H9 (cell line): ENCODE data around the gene HMGCLL1. TPM values are rescaled to one million over a fixed set of nuclear protein-coding genes. Genes with fewer than 3 reads are reported as not detected.

ENCODE experiments used
- DNase-seq: peaks from one replicate; pipeline ENCODE4 v3.0.0-alpha.2; 2017
- H2AFZ ChIP-seq: one replicate; pipeline ENCODE4 v1.6.1; 2013; ENCODE audit warnings: mild to moderate bottlenecking, low read length, control low read depth, moderate library complexity
- H2AK5ac ChIP-seq: 2 replicates; pipeline ENCODE4 v1.6.1; 2013; ENCODE audit warnings: low read length, control low read depth, mixed read lengths; ENCODE audit not compliant: insufficient read length
- H2BK120ac ChIP-seq: one replicate; pipeline ENCODE4 v1.6.1; 2013; ENCODE audit warnings: low read depth, mild to moderate bottlenecking, low read length, control low read depth, inconsistent platforms; ENCODE audit not compliant: poor library complexity, severe bottlenecking
- H2BK12ac ChIP-seq: 2 replicates; pipeline ENCODE4 v1.6.1; 2013; ENCODE audit warnings: low read length, control low read depth, mixed read lengths, low read depth; ENCODE audit not compliant: insufficient read length
- H2BK15ac ChIP-seq: 2 replicates; pipeline ENCODE4 v1.6.1; 2013; ENCODE audit warnings: low read depth, low read length, control low read depth
- H2BK20ac ChIP-seq: one replicate; pipeline ENCODE4 v1.6.1; 2013; ENCODE audit warnings: low read depth, mild to moderate bottlenecking, low read length, control low read depth, inconsistent platforms; ENCODE audit not compliant: poor library complexity, severe bottlenecking
- H2BK5ac ChIP-seq: 2 replicates; pipeline ENCODE4 v1.6.1; 2013; ENCODE audit warnings: low read length, control low read depth, mixed read lengths; ENCODE audit not compliant: insufficient read length
- H3K14ac ChIP-seq: 2 replicates; pipeline ENCODE4 v1.6.1; 2013; ENCODE audit warnings: low read length, control low read depth; ENCODE audit not compliant: insufficient read depth
- H3K18ac ChIP-seq: 2 replicates; pipeline ENCODE4 v1.6.1; 2013; ENCODE audit warnings: low read depth, mild to moderate bottlenecking, mixed read lengths, low read length, control low read depth; ENCODE audit not compliant: insufficient read length
- H3K23ac ChIP-seq: 2 replicates; pipeline ENCODE4 v1.6.1; 2013; ENCODE audit warnings: low read length, control low read depth, mixed read lengths, low read depth; ENCODE audit not compliant: insufficient read length
- H3K23me2 ChIP-seq: 2 replicates; pipeline ENCODE4 v1.6.1; 2013; ENCODE audit warnings: low read depth, mild to moderate bottlenecking, mixed read lengths, low read length, control low read depth; ENCODE audit not compliant: insufficient read length, poor library complexity, severe bottlenecking
- H3K27ac ChIP-seq: 2 replicates; pipeline ENCODE4 v1.5.1; 2013; ENCODE audit warnings: low read length, control low read depth, mixed read lengths, low read depth; ENCODE audit not compliant: insufficient read length
- H3K27me3 ChIP-seq: 2 replicates; pipeline ENCODE4 v1.6.1; 2013; ENCODE audit warnings: low read length, control low read depth, inconsistent platforms; ENCODE audit not compliant: insufficient read depth
- H3K4ac ChIP-seq: 2 replicates; pipeline ENCODE4 v1.6.1; 2013; ENCODE audit warnings: low read depth, mild to moderate bottlenecking, control low read depth, inconsistent platforms, low read length, moderate library complexity
- H3K4me1 ChIP-seq: 2 replicates; pipeline ENCODE4 v1.6.1; 2013; ENCODE audit warnings: low read length, control low read depth, inconsistent platforms; ENCODE audit not compliant: insufficient read depth
- H3K4me2 ChIP-seq: 2 replicates; pipeline ENCODE4 v1.6.1; 2013; ENCODE audit warnings: low read length, control low read depth, mixed read lengths; ENCODE audit not compliant: insufficient read length, insufficient read depth
- H3K56ac ChIP-seq: 2 replicates; pipeline ENCODE4 v1.6.1; 2013; ENCODE audit warnings: low read depth, mild to moderate bottlenecking, mixed read lengths, low read length, control low read depth; ENCODE audit not compliant: insufficient read length
- H3K79me1 ChIP-seq: 2 replicates; pipeline ENCODE4 v1.6.1; 2013; ENCODE audit warnings: low read depth, mild to moderate bottlenecking, moderate library complexity, low read length, control low read depth, inconsistent platforms; ENCODE audit not compliant: insufficient read depth, poor library complexity, severe bottlenecking
- H3K79me2 ChIP-seq: 2 replicates; pipeline ENCODE4 v1.6.1; 2013; ENCODE audit warnings: low read length, control low read depth, inconsistent platforms; ENCODE audit not compliant: insufficient read depth
- H3K9ac ChIP-seq: 2 replicates; pipeline ENCODE4 v1.6.1; 2013; ENCODE audit warnings: low read length, control low read depth, mixed read lengths; ENCODE audit not compliant: insufficient read length; ENCODE audit errors: extremely low read depth
- H3K9me3 ChIP-seq: one replicate; pipeline ENCODE4 v1.6.1; 2013; ENCODE audit warnings: low read depth, low read length, inconsistent platforms; ENCODE audit not compliant: control insufficient read depth
- H3T11ph ChIP-seq: one replicate; pipeline ENCODE4 v1.6.1; 2013; ENCODE audit warnings: mild to moderate bottlenecking, low read length, control low read depth, inconsistent platforms
- H4K20me1 ChIP-seq: one replicate; pipeline ENCODE4 v1.6.1; 2013; ENCODE audit not compliant: control insufficient read depth, insufficient read length, insufficient read depth
- H4K5ac ChIP-seq: 2 replicates; pipeline ENCODE4 v1.6.1; 2013; ENCODE audit warnings: low read depth, mild to moderate bottlenecking, mixed read lengths, low read length, control low read depth; ENCODE audit not compliant: insufficient read length
- H4K8ac ChIP-seq: replicated peaks from 2 replicates; pipeline ENCODE4 v1.6.1; 2013; ENCODE audit warnings: low read length, control low read depth, mixed read lengths, low read depth; ENCODE audit not compliant: insufficient read length
- H4K91ac ChIP-seq: 2 replicates; pipeline ENCODE4 v1.6.1; 2013; ENCODE audit warnings: low read depth, mild to moderate bottlenecking, moderate library complexity, mixed read lengths, low read length, control low read depth; ENCODE audit not compliant: insufficient read length
- H3K27ac Mint-ChIP-seq, 3 experiments: 2 replicates in 2 of 3; 3 replicates in 1 of 3; pipeline ENCODE4 v1.8.0; 2020 to 2021; ENCODE audit warnings: mixed read lengths in 3 of 3, mild to moderate bottlenecking in 1 of 3, moderate library complexity in 1 of 3
- H3K27me3 Mint-ChIP-seq: 2 replicates; pipeline ENCODE4 v1.8.0; 2021; ENCODE audit warnings: low read depth, mild to moderate bottlenecking, moderate library complexity, mixed read lengths
- H3K36me3 Mint-ChIP-seq, 3 experiments: 2 replicates in 2 of 3; 3 replicates in 1 of 3; pipeline ENCODE4 v1.8.0; 2020 to 2021; ENCODE audit warnings: low read depth in 3 of 3, mixed read lengths in 3 of 3; ENCODE audit not compliant: insufficient read depth in 1 of 3
- H3K4me1 Mint-ChIP-seq, 2 experiments: 2 replicates each; pipeline ENCODE4 v1.8.0; 2020; ENCODE audit warnings: mixed read lengths in 2 of 2
- H3K4me3 Mint-ChIP-seq, 2 experiments: 2 replicates in 1 of 2; 3 replicates in 1 of 2; pipeline ENCODE4 v1.8.0; 2020 to 2021; ENCODE audit warnings: mild to moderate bottlenecking in 2 of 2, mixed read lengths in 2 of 2, moderate library complexity in 1 of 2
- H3K9me3 Mint-ChIP-seq, 2 experiments: 2 replicates in 1 of 2; 3 replicates in 1 of 2; pipeline ENCODE4 v1.8.0; 2020; ENCODE audit warnings: mild to moderate bottlenecking in 2 of 2, mixed read lengths in 2 of 2, moderate library complexity in 1 of 2
- WGBS: extraction: QIAGEN DNeasy Blood & Tissue Kit; methylation state at CpG from one replicate; pipeline ENCODE4 v1.1.7; 2013; ENCODE audit warnings: missing lambda C conversion rate, low lambda C conversion rate, mixed read lengths; ENCODE audit not compliant: insufficient read length; ENCODE audit errors: extremely low coverage; 5-methylcytosine and 5-hydroxymethylcytosine counted together
- total RNA-seq: library from RNA; stranded (reverse); gene quantifications from 2 replicates; pipeline ENCODE4 v1.2.1, GENCODE V29; 2021
- TF ChIP-seq, protein P1 (sequence below): fragments of 200-600 bp; sonication (generic); conservative IDR thresholded peaks from 3 replicates; pipeline ENCODE4 v1.8.0; 2021; ENCODE audit warnings: antibody characterized with exemption, mild to moderate bottlenecking

HMGCLL1 gene
- total RNA-seq, 1 experiment from 2014 or later, result 0.24 TPM

DNA sequence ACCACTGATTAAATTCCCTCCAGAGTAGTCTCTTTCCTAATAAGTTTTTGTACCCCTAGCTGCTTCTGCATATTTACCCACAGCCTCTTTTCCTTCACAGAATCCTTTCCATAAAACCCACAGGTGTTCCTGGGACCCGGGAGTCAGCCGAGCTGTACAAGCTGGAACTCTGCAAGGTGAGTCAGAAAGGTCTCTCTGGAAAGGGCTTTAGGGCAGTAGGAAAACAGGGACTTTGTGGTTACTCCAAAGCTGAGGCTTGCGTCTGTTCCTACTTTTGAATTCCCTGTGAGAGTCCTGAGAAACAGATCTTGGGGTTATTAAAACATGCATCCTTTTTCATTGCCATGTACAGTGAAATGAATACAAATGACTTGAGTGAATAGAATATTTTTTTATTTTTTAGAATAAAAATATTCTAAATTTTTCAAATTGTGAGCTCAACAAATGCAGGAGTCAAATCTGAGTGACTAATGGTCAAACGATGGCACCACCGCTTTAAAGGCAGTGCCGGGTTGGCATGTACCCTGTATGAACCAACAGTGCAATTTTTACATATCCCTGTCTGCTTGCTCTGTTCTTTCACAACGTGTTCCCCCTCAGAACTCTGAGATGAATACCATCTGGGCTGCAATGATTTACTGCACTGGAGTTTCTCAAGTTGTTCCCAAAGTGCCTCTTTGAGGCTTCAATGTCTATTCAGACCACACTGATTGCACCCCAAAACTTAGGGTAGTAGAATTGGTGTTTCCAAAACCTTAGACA is 173.3 kb downstream of the HMGCLL1 start:
- no peak for DNase-seq
- no peak overlapping the region for H3K23ac ChIP-seq

More for the DNA sequence above, 173.3 kb downstream of the HMGCLL1 start:
- Histone ChIP-seq H3K9me3 (no peaks in the 10 kb centered on the region), H3T11ph (no peak overlapping the region), H3K9ac (no peak overlapping the region), H2BK12ac (no peak overlapping the region), H3K27ac (no peak overlapping the region), H3K18ac (no peak overlapping the region), H3K14ac (no peak overlapping the region), H3K4me2 (no peak overlapping the region), H3K27me3 (no peaks in the 10 kb centered on the region; the same call in 1 of the 2 replicates), H4K8ac (no peak overlapping the region), H3K79me2 (no peaks in the 10 kb centered on the region), H3K23me2 (no peaks in the 10 kb centered on the region), H4K91ac (no peak overlapping the region), H2AK5ac (no peak overlapping the region), H3K4ac (no peak overlapping the region), H3K56ac (no peak overlapping the region), H2AFZ (no peak overlapping the region), H3K79me1 (no peaks in the 10 kb centered on the region), H4K20me1 (no peaks in the 10 kb centered on the region), H2BK15ac (no peak overlapping the region), H2BK120ac (no peak overlapping the region), H2BK20ac (no peak overlapping the region), H3K4me1 (0 out of 2 replicates have a peak, but pooled peaks cover 2% of the 10 kb centered on the region), H2BK5ac (no peak overlapping the region), H4K5ac (no peak overlapping the region)
- H3K9me3 Mint-ChIP-seq, result no peaks in the 10 kb centered on the region; a peak in 3 of 5 replicates
- WGBS, result no CpG with 5 or more reads among the region's 7 CpGs
- no peaks in the 10 kb centered on the region for H3K27me3 Mint-ChIP-seq
- no peak overlapping the region for H3K27ac Mint-ChIP-seq
- no peaks in the 10 kb centered on the region for H3K4me1 Mint-ChIP-seq
- no peak overlapping the region for H3K4me3 Mint-ChIP-seq
- no peaks in the 10 kb centered on the region; a peak in 1 of 7 replicates for H3K36me3 Mint-ChIP-seq
- TF ChIP-seq, protein P1, sequence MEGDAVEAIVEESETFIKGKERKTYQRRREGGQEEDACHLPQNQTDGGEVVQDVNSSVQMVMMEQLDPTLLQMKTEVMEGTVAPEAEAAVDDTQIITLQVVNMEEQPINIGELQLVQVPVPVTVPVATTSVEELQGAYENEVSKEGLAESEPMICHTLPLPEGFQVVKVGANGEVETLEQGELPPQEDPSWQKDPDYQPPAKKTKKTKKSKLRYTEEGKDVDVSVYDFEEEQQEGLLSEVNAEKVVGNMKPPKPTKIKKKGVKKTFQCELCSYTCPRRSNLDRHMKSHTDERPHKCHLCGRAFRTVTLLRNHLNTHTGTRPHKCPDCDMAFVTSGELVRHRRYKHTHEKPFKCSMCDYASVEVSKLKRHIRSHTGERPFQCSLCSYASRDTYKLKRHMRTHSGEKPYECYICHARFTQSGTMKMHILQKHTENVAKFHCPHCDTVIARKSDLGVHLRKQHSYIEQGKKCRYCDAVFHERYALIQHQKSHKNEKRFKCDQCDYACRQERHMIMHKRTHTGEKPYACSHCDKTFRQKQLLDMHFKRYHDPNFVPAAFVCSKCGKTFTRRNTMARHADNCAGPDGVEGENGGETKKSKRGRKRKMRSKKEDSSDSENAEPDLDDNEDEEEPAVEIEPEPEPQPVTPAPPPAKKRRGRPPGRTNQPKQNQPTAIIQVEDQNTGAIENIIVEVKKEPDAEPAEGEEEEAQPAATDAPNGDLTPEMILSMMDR, result no peak
